ENCODE data around the gene NPDC1.

The NPDC1 gene

GRCh38 chr9:137030006-137030405, 16.0 kb downstream of the NPDC1 start:
- Histone ChIP-seq H3K4me3 (ENCODE audit: low read depth, low read length, poor library complexity, severe bottlenecking) (no peak overlapping the region), H3F3A (ENCODE audit: insufficient read depth, low read length) (no peaks in the 10 kb centered on the region)

DNA sequence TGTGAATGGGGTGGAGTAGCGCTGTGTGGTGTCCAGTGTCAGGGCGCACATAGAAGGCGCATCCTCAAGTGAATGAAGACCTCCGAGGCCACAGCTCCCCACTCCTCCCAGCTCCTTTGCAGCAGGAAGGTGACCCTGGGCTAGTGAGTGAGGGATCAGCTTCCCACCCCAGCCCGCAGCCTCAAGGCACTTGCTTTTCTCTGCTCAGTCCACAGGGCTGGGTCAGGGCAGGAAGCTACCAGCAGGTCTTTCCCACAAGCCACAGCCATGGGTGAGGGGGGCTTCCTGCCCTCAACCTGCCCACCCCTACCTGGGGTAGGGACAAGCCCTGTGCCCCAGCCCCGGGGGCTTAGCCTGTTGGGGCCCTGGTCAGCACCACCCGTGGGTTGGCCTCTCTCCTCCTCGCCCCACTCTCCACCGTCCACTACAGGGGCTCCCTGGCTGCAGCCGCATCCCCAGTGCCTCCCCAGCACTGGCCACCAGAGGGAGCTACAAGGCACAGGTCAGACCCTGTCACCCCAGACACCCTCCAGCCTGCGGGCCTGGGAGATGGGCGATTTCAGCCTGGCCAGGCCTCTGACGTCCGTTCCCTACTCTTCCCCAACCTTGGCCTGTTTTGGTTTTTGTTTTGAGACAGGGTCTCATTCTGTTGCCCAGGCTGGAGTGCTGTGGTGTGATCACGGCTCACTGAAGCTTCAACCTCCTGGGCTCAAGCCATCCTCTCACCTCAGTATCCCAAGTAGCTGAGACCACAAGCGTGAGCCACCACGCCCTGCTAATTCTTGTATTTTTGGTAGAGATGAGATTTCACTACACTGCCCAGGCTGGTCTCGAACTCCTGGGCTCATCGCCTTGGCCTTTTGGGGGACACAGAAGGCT, 16.7 kb downstream of the NPDC1 start:
- Histone ChIP-seq H3F3A (ENCODE audit: insufficient read depth, low read length) (no peaks in the 10 kb centered on the region), H3K79me2 (ENCODE audit: insufficient read depth, low read length) (no peaks in the 10 kb centered on the region), H4K20me1 (ENCODE audit: insufficient read depth, low read length) (no peaks in the 10 kb centered on the region), H3K9ac (ENCODE audit: low read length) (no peak overlapping the region), H3K4me3 (ENCODE audit: low read depth, low read length, poor library complexity, severe bottlenecking) (peak overlapping the region; percentile 63), H3K9me2 (ENCODE audit: low read depth, low read length) (no peaks in the 10 kb centered on the region), H3K4me2 (ENCODE audit: low read length) (peak overlapping the region; percentile 99), H3K27ac (ENCODE audit: low read depth, low read length, poor library complexity, severe bottlenecking) (no peak overlapping the region), H3K36me3 (ENCODE audit: insufficient read depth, low read length) (no peaks in the 10 kb centered on the region), H3K27me3 (ENCODE audit: insufficient read depth, low read length) (peaks cover 17% of the 10 kb centered on the region), H2AFZ (ENCODE audit: low read length) (no peak overlapping the region), H3K9me3 (ENCODE audit: low read length) (no peaks in the 10 kb centered on the region), H3K4me1 (ENCODE audit: insufficient read depth, low read length, severe bottlenecking) (peaks cover 20% of the 10 kb centered on the region)
- TF ChIP-seq CTCF (IDR thresholded peaks at IDR 0.05; ENCODE audit: low read length) (peak; percentile 84), EZH2 (IDR thresholded peaks at IDR 0.05; ENCODE audit: borderline replicate concordance, low read length) (no peak)

More at GRCh38 chr9:137030006-137030405, 16.0 kb downstream of the NPDC1 start:
- Histone ChIP-seq H3K9ac (ENCODE audit: low read length) (no peak overlapping the region), H3K27me3 (ENCODE audit: insufficient read depth, low read length) (peaks cover 17% of the 10 kb centered on the region), H3K4me1 (ENCODE audit: insufficient read depth, low read length, severe bottlenecking) (peaks cover 20% of the 10 kb centered on the region), H3K36me3 (ENCODE audit: insufficient read depth, low read length) (no peaks in the 10 kb centered on the region), H3K9me2 (ENCODE audit: low read depth, low read length) (no peaks in the 10 kb centered on the region), H2AFZ (ENCODE audit: low read length) (no peak overlapping the region), H3K27ac (ENCODE audit: low read depth, low read length, poor library complexity, severe bottlenecking) (no peak overlapping the region), H4K20me1 (ENCODE audit: insufficient read depth, low read length) (no peaks in the 10 kb centered on the region), H3K79me2 (ENCODE audit: insufficient read depth, low read length) (no peaks in the 10 kb centered on the region), H3K4me2 (ENCODE audit: low read length) (no peak overlapping the region), H3K9me3 (ENCODE audit: low read length) (no peaks in the 10 kb centered on the region)
- TF ChIP-seq EZH2 (IDR thresholded peaks at IDR 0.05; ENCODE audit: borderline replicate concordance, low read length) (no peak), CTCF (IDR thresholded peaks at IDR 0.05; ENCODE audit: low read length) (no peak)

GRCh38 chr9:137028263-137029057, 17.5 kb downstream of the NPDC1 start:
- no peak overlapping the region for H2AFZ ChIP-seq (ENCODE audit: low read length)

More at GRCh38 chr9:137028263-137029057, 17.5 kb downstream of the NPDC1 start:
- H3K4me1 ChIP-seq (ENCODE audit: insufficient read depth, low read length, severe bottlenecking): peaks cover 20% of the 10 kb centered on the region
- H3K4me2 ChIP-seq (ENCODE audit: low read length): peak overlapping the region; percentile 99
- TF ChIP-seq EZH2 (IDR thresholded peaks at IDR 0.05; ENCODE audit: borderline replicate concordance, low read length) (no peak), CTCF (IDR thresholded peaks at IDR 0.05; ENCODE audit: low read length) (peak; percentile 27; the same call in 1 of the 2 replicates)
- no peaks in the 10 kb centered on the region for H3F3A ChIP-seq (ENCODE audit: insufficient read depth, low read length)
- H3K9ac ChIP-seq (ENCODE audit: low read length): peak overlapping the region; percentile 59
- H3K9me3 ChIP-seq (ENCODE audit: low read length): no peaks in the 10 kb centered on the region
- no peaks in the 10 kb centered on the region for H3K36me3 ChIP-seq (ENCODE audit: insufficient read depth, low read length)
- H3K27me3 ChIP-seq (ENCODE audit: insufficient read depth, low read length): peaks cover 17% of the 10 kb centered on the region
- H4K20me1 ChIP-seq (ENCODE audit: insufficient read depth, low read length): no peaks in the 10 kb centered on the region
- H3K79me2 ChIP-seq (ENCODE audit: insufficient read depth, low read length): no peaks in the 10 kb centered on the region
- H3K4me3 ChIP-seq (ENCODE audit: low read depth, low read length, poor library complexity, severe bottlenecking): peak overlapping the region; percentile 63
- no peaks in the 10 kb centered on the region for H3K9me2 ChIP-seq (ENCODE audit: low read depth, low read length)
- H3K27ac ChIP-seq (ENCODE audit: low read depth, low read length, poor library complexity, severe bottlenecking): no peak overlapping the region

Data from OCI-LY1 (cell line).